OCI-LY3 (cell line): Measurements from ENCODE around the gene VAV2.

Experiments
- H2AFZ ChIP-seq: fragments of 200-600, 300-600 bp; shearing (Covaris generic); 2 replicates; pipeline ENCODE4 v1.6.0; 2014; ENCODE audit warnings: antibody characterized with exemption, low read depth, low read length
- H3K27ac ChIP-seq: fragments of 200-600, 300-600 bp; sonication (generic); 2 replicates; pipeline ENCODE4 v1.5.1; 2014; ENCODE audit warnings: mild to moderate bottlenecking, low read length, moderate library complexity, mixed read lengths
- H3K27me3 ChIP-seq: fragments of 200-600, 300-600 bp; sonication (generic); 2 replicates; pipeline ENCODE4 v1.6.1; 2014; ENCODE audit warnings: low read depth, low read length, mixed read lengths
- H3K36me3 ChIP-seq: fragments of 200-600, 300-600 bp; sonication (generic); replicated peaks from 2 replicates; pipeline ENCODE3; 2014; ENCODE audit warnings: low read depth, low read length, mixed read lengths
- H3K4me1 ChIP-seq: fragments of 300-600, 200-600 bp; sonication (generic); 2 replicates; pipeline ENCODE4 v1.6.1; 2014; ENCODE audit warnings: low read length, mixed read lengths
- H3K4me2 ChIP-seq: fragments of 200-600, 300-600 bp; sonication (generic); 2 replicates; pipeline ENCODE4 v1.6.1; 2014; ENCODE audit warnings: low read length, mixed read lengths
- H3K4me3 ChIP-seq: fragments of 300-600, 200-600 bp; sonication (generic); 2 replicates; pipeline ENCODE4 v1.5.1; 2014; ENCODE audit warnings: antibody characterized with exemption, mild to moderate bottlenecking, low read length, moderate library complexity
- H3K79me2 ChIP-seq: fragments of 300-600, 200-600 bp; shearing (Covaris generic); 2 replicates; pipeline ENCODE4 v1.6.1; 2014; ENCODE audit warnings: mild to moderate bottlenecking, low read length, mixed read lengths
- H3K9ac ChIP-seq: fragments of 300-600, 200-600 bp; shearing (Covaris generic); 2 replicates; pipeline ENCODE4 v1.6.0; 2014; ENCODE audit warnings: mild to moderate bottlenecking, low read length, moderate library complexity
- H3K9me3 ChIP-seq: fragments of 200-600, 300-600 bp; shearing (Covaris generic); 2 replicates; pipeline ENCODE4 v1.6.1; 2014; ENCODE audit warnings: low read length, mixed read lengths; ENCODE audit not compliant: insufficient read depth
- H4K20me1 ChIP-seq: fragments of 200-600, 300-600 bp; sonication (generic); 2 replicates; pipeline ENCODE4 v1.6.1; 2016; ENCODE audit warnings: low read length, mixed read lengths; ENCODE audit not compliant: insufficient read depth
- EZH2phosphoT487 ChIP-seq: fragments of 200-600 bp; shearing (Covaris generic); IDR thresholded peaks from 2 replicates; pipeline ENCODE4 v1.6.1; 2018; ENCODE audit warnings: antibody characterized with exemption, mixed run types, low read depth
- TF ChIP-seq, protein P1 (sequence below): fragments of 200-600, 300-600 bp; sonication (generic); IDR thresholded peaks from 2 replicates; pipeline ENCODE4 v1.5.1; 2014; ENCODE audit warnings: antibody characterized with exemption, low read length, low read depth

The VAV2 gene

DNA sequence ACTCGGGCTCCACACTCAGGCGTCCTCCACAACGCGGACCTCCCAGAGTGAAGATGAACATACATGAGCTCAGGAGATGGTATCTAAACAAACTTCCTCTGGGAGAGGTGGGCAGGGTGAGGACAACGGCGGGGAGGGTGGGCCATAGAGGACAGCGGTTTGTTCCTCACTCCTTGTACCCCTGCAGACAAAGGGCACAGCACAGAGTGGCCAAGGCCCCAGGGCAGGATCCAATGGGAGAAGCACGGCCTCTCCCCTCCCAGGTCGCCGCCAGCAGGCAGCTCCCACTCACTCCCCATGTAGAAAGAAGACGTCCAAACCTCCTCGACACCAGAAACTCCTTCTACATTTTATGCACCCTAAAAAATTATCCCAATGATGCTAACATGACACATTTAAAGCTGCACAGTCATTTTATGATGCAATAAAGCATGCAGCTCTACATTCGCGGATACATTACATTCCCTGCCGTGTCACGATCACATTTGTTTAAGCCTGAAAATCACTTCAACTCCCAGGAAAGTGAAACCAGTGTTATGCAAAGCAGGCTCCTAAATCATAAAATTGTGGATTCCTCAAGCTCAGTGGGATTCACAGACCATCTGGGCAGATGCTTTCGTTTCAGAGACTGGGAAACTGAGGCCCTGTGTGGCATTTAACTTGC is 166.4 kb downstream of the VAV2 start:
- TF ChIP-seq, protein P1, sequence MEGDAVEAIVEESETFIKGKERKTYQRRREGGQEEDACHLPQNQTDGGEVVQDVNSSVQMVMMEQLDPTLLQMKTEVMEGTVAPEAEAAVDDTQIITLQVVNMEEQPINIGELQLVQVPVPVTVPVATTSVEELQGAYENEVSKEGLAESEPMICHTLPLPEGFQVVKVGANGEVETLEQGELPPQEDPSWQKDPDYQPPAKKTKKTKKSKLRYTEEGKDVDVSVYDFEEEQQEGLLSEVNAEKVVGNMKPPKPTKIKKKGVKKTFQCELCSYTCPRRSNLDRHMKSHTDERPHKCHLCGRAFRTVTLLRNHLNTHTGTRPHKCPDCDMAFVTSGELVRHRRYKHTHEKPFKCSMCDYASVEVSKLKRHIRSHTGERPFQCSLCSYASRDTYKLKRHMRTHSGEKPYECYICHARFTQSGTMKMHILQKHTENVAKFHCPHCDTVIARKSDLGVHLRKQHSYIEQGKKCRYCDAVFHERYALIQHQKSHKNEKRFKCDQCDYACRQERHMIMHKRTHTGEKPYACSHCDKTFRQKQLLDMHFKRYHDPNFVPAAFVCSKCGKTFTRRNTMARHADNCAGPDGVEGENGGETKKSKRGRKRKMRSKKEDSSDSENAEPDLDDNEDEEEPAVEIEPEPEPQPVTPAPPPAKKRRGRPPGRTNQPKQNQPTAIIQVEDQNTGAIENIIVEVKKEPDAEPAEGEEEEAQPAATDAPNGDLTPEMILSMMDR = no peak
- no peak for TF ChIP-seq EZH2phosphoT487
- Histone ChIP-seq H3K4me2 (no peak overlapping the region), H3K4me1 (peaks cover 69% of the 10 kb centered on the region), H3K27me3 (no peaks in the 10 kb centered on the region), H3K4me3 (no peak overlapping the region), H3K27ac (no peak overlapping the region), H3K9ac (no peak overlapping the region), H2AFZ (no peak overlapping the region), H3K79me2 (peaks cover 17% of the 10 kb centered on the region; the same call in 1 of the 2 replicates), H3K9me3 (no peaks in the 10 kb centered on the region), H4K20me1 (peaks cover 18% of the 10 kb centered on the region), H3K36me3 (peaks cover 16% of the 10 kb centered on the region)

DNA sequence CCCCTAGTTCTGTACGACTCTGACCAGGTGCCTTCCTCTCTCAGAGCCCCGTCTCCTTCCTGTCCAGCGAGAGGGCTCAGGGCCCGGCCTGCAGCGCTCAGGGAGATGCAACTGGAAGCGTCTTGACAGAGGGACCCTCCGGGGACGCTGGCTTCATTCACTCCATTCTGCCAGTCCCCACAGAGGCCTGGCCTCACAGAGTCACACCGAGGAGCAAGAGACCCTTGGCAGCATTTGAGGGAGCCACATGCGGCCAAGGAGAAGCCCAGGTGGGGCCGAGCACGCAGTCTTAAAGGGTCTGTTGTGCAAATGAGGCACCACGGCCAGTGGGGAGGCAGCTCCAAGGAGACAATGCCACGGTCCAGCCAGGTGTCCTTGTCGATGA is 167.3 kb downstream of the VAV2 start:
- H3K9ac ChIP-seq = no peak overlapping the region
- TF ChIP-seq, protein P1 = no peak
- no peak for TF ChIP-seq EZH2phosphoT487
- peaks cover 60% of the 10 kb centered on the region for H3K4me1 ChIP-seq
- H3K36me3 ChIP-seq = peaks cover 14% of the 10 kb centered on the region
- H2AFZ ChIP-seq = no peak overlapping the region
- H3K79me2 ChIP-seq = peaks cover 17% of the 10 kb centered on the region; the same call in 1 of the 2 replicates
- H4K20me1 ChIP-seq = peaks cover 12% of the 10 kb centered on the region
- H3K4me3 ChIP-seq = no peak overlapping the region
- no peaks in the 10 kb centered on the region for H3K27me3 ChIP-seq
- H3K4me2 ChIP-seq = no peak overlapping the region
- H3K27ac ChIP-seq = no peak overlapping the region
- H3K9me3 ChIP-seq = no peaks in the 10 kb centered on the region

DNA sequence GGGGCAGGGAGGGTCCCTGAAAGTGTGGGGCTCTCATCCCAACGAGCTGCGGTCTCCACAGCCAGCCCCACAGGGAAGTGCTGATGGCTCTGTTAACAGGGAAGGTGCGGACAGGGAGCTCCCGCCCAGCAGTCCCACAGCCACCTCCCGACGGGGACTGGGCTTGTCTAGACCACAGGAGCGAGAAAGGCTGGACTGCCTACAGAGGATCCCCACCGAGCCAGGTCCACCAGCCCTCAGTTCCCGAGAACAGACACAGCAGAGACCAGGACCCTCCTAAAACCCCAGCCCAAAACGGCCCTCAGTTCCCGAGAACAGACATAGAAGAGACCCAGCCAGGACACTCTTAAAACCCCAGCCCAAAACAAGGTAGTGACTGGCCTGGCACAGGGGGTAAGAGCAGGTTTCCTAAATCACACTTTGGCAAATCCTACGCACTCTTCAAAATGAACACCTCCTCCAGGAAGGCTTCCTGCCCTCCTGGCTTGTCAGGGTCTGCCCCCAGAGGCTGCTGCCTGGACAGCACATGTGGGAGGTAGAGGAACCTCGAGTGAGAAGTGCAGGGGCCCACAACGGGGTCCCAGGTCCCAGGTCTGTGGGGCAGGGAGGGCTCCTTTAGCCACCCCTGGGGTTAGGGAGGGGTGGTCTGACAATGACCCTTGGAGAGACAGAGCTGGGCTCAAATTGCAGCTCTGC is 167.9 kb downstream of the VAV2 start:
- peaks cover 11% of the 10 kb centered on the region for H4K20me1 ChIP-seq
- peaks cover 17% of the 10 kb centered on the region; the same call in 1 of the 2 replicates for H3K79me2 ChIP-seq
- H3K36me3 ChIP-seq = peaks cover 8% of the 10 kb centered on the region
- H3K4me3 ChIP-seq = peak overlapping the region; percentile 67; the same call in 1 of the 2 replicates
- peaks cover 54% of the 10 kb centered on the region for H3K4me1 ChIP-seq
- peak overlapping the region; percentile 93 for H3K4me2 ChIP-seq
- no peaks in the 10 kb centered on the region for H3K27me3 ChIP-seq
- no peak overlapping the region for H2AFZ ChIP-seq
- H3K9ac ChIP-seq = peak overlapping the region; percentile 58; the same call in 1 of the 2 replicates
- H3K9me3 ChIP-seq = no peaks in the 10 kb centered on the region
- H3K27ac ChIP-seq = peak overlapping the region; percentile 65; the same call in 1 of the 2 replicates
- TF ChIP-seq, protein P1 = 0 out of 2 replicates have a peak, but pooled peaks have one; percentile 5
- no peak for TF ChIP-seq EZH2phosphoT487
